HG03460 (cell line): ENCODE measurements around the gene CDK19.

Experiments used
- ATAC-seq: cut with Tn5 transposase; IDR thresholded peaks from one replicate; pipeline ENCODE4 v1.9.1; 2021; ENCODE audit not compliant: unreplicated experiment

CDK19 gene

GRCh38 chr6:110705543-110705942 is 109.7 kb downstream of the CDK19 start:
- ATAC-seq = no peak

- ATAC-seq = no peak
Measured at GRCh38 chr6:110703906-110704594, 111.2 kb downstream of the CDK19 start.

GRCh38 chr6:110703010-110703905 is 112.0 kb downstream of the CDK19 start:
- ATAC-seq = no peak

GRCh38 chr6:110699780-110700179 is 115.5 kb downstream of the CDK19 start:
- ATAC-seq = no peak

- no peak for ATAC-seq
Measured at GRCh38 chr6:110693994-110694393, 121.3 kb downstream of the CDK19 start.

GRCh38 chr6:110693296-110693695 is 122.0 kb downstream of the CDK19 start:
- no peak for ATAC-seq

- ATAC-seq = no peak
Measured at GRCh38 chr6:110690916-110691315, 124.4 kb downstream of the CDK19 start.

- no peak for ATAC-seq
Measured at GRCh38 chr6:110690106-110690654, 125.1 kb downstream of the CDK19 start.

GRCh38 chr6:110689275-110689935 is 125.9 kb downstream of the CDK19 start:
- no peak for ATAC-seq

- ATAC-seq = no peak
Measured at GRCh38 chr6:110688661-110689268, 126.5 kb downstream of the CDK19 start.

- ATAC-seq = no peak
Measured at GRCh38 chr6:110687326-110687725, 127.9 kb downstream of the CDK19 start.

GRCh38 chr6:110683241-110683640 is 132.0 kb downstream of the CDK19 start:
- no peak for ATAC-seq

- ATAC-seq = peak; percentile 96
Measured at GRCh38 chr6:110682460-110682853, 132.8 kb downstream of the CDK19 start.

- ATAC-seq = no peak
Measured at GRCh38 chr6:110681543-110682459, 133.5 kb downstream of the CDK19 start.

- ATAC-seq = no peak
Measured at GRCh38 chr6:110676396-110676795, 138.9 kb downstream of the CDK19 start.

- no peak for ATAC-seq
Measured at GRCh38 chr6:110674096-110674495, 141.2 kb downstream of the CDK19 start.

- no peak for ATAC-seq
Measured at GRCh38 chr6:110672122-110672521, 143.1 kb downstream of the CDK19 start.

- no peak for ATAC-seq
Measured at GRCh38 chr6:110671447-110671846, 143.8 kb downstream of the CDK19 start.

GRCh38 chr6:110665600-110665999 is 149.7 kb downstream of the CDK19 start:
- ATAC-seq = no peak

- no peak for ATAC-seq
Measured at GRCh38 chr6:110664933-110665332, 150.3 kb downstream of the CDK19 start.
